Fibroblast of lung (primary cell): ENCODE data around the gene TRAF2. TPM values are rescaled to one million over a fixed set of nuclear protein-coding genes. Genes with fewer than 3 reads are reported as not detected.

Source experiments
- DNase-seq, 2 donors: peaks; one replicate each; pipeline versions ENCODE4 v3.0.0 to v3.0.0-alpha.2; 2010; ENCODE audit warnings: low read depth in 2 of 2
- H2AFZ ChIP-seq: 2 replicates; pipeline ENCODE4 v1.5.1; 2012; ENCODE audit warnings: low read length, control low read depth, inconsistent platforms
- H3K27ac ChIP-seq: 2 replicates; pipeline ENCODE4 v1.5.1; 2011; ENCODE audit warnings: low read length, control low read depth; ENCODE audit not compliant: insufficient read depth
- H3K27me3 ChIP-seq: 2 replicates; pipeline ENCODE4 v1.5.1; 2011; ENCODE audit warnings: mild to moderate bottlenecking, low read length; ENCODE audit not compliant: control insufficient read depth, insufficient read depth
- H3K36me3 ChIP-seq: 2 replicates; pipeline ENCODE4 v1.5.1; 2011; ENCODE audit warnings: low read length; ENCODE audit not compliant: control insufficient read depth, insufficient read depth
- H3K4me1 ChIP-seq: 2 replicates; pipeline ENCODE4 v1.5.1; 2011; ENCODE audit warnings: low read length; ENCODE audit not compliant: control insufficient read depth, insufficient read depth; ENCODE audit errors: extremely low read depth
- H3K4me2 ChIP-seq: 2 replicates; pipeline ENCODE4 v1.5.1; 2011; ENCODE audit warnings: low read length, control low read depth; ENCODE audit not compliant: insufficient read depth; ENCODE audit errors: extremely low read depth
- H3K4me3 ChIP-seq, 4 experiments: fragments of 200-600 bp in 1 of 4; sonication (generic) in 1 of 4; replicated peaks in 1 of 4; 2 replicates each; pipeline ENCODE4 v1.5.1; 2011 to 2016; ENCODE audit warnings: low read length in 4 of 4, low read depth in 3 of 4, mild to moderate bottlenecking in 3 of 4, control low read depth in 2 of 4, inconsistent platforms in 1 of 4, mixed read lengths in 1 of 4; ENCODE audit not compliant: insufficient read depth in 1 of 4; ENCODE audit errors: control extremely low read depth in 1 of 4
- H3K79me2 ChIP-seq: 2 replicates; pipeline ENCODE4 v1.5.1; 2012; ENCODE audit warnings: mild to moderate bottlenecking, low read length, inconsistent platforms; ENCODE audit not compliant: control insufficient read depth, insufficient read depth
- H3K9ac ChIP-seq: 2 replicates; pipeline ENCODE4 v1.5.1; 2011; ENCODE audit warnings: mild to moderate bottlenecking, low read length, control low read depth; ENCODE audit not compliant: insufficient read depth
- H3K9me3 ChIP-seq: 2 replicates; pipeline ENCODE4 v1.5.1; 2012; ENCODE audit warnings: low read depth, low read length; ENCODE audit not compliant: control insufficient read depth, insufficient read depth
- H4K20me1 ChIP-seq: 2 replicates; pipeline ENCODE4 v1.5.1; 2011; ENCODE audit warnings: low read length; ENCODE audit not compliant: control insufficient read depth, insufficient read depth; ENCODE audit errors: extremely low read depth
- CTCF ChIP-seq, 2 donors: IDR thresholded peaks in 1 of 2; conservative IDR thresholded peaks in 1 of 2; 1 replicate in 1 of 2; 2 replicates in 1 of 2; pipeline ENCODE4 v1.5.1; 2011 to 2012; ENCODE audit warnings: low read length in 2 of 2, control low read depth in 1 of 2, inconsistent platforms in 1 of 2, low read depth in 1 of 2, mild to moderate bottlenecking in 1 of 2
- EZH2 ChIP-seq: IDR thresholded peaks from 2 replicates; pipeline ENCODE4 v1.5.1; 2012; ENCODE audit warnings: low read length, control low read depth, mild to moderate bottlenecking; ENCODE audit errors: missing control alignments
- polyA plus RNA-seq, 2 donors: library from polyadenylated mRNA; depleted of rRNA in 1 of 2; stranded (reverse) in 1 of 2; unstranded in 1 of 2; fragments of >200 nt; gene quantifications; 2 replicates each; pipeline ENCODE4 v1.2.1, GENCODE V29; 2011 to 2012; ENCODE audit warnings: missing spikeins in 1 of 2
- total RNA-seq: library from RNA; depleted of rRNA; stranded (reverse); fragments of >200 nt; gene quantifications from 2 replicates; pipeline ENCODE4 v1.2.1, GENCODE V29; 2014

TRAF2 gene
- total and polyA plus RNA-seq, 2 donors (not counting 1 experiment from before 2014, with no cell fraction given): 3.7 to 8.4 TPM

GRCh38 chr9:136944519-136945332 lies 58.4 kb downstream of the TRAF2 start, which contains the start of the genes C8G and FBXW5:
TSS of gene C8G (plus strand) at chr9:136945243. CDS start at chr9:136945321, 78 bp downstream.
TSS of gene FBXW5 (minus strand) at chr9:136944738. CDS start at chr9:136944083, 655 bp downstream.
- H3K4me1 ChIP-seq: peaks cover 2% of the 10 kb centered on the region
- H3K4me2 ChIP-seq: peak within 1 kb of the TSS; percentile 88
- peaks cover 35% of the 10 kb centered on the region for H3K36me3 ChIP-seq
- H4K20me1 ChIP-seq: no peaks in the 10 kb centered on the region
- H3K27ac ChIP-seq: peak within 1 kb of the TSS; percentile 85
- H3K4me3 ChIP-seq: peak within 1 kb of the TSS; percentile 61 to 90 (median 84)
- H3K9ac ChIP-seq: peak within 1 kb of the TSS; percentile 80
- H3K79me2 ChIP-seq: peaks cover 23% of the 10 kb centered on the region
- peak within 1 kb of the TSS; percentile 38 for H2AFZ ChIP-seq
- TF ChIP-seq EZH2 (no peak), CTCF (conservative IDR thresholded peaks at IDR 0.05 in 1 of 2, IDR thresholded peaks at IDR 0.05 in 1 of 2; ENCODE audit: low read depth in 1 of 2, low read length in 2 of 2) (peak; percentile 69 to 71)
- H3K9me3 ChIP-seq: no peaks in the 10 kb centered on the region
- DNase-seq: peak; percentile 87 to 92
- H3K27me3 ChIP-seq: no peaks in the 10 kb centered on the region

GRCh38 chr9:136945333-136946227 lies 59.3 kb downstream of the TRAF2 start:
- peaks cover 2% of the 10 kb centered on the region for H3K4me1 ChIP-seq
- no peak overlapping the region for H3K9ac ChIP-seq
- no peaks in the 10 kb centered on the region for H4K20me1 ChIP-seq
- H3K4me2 ChIP-seq: no peak overlapping the region
- H3K4me3 ChIP-seq: no peak overlapping the region
- peaks cover 22% of the 10 kb centered on the region for H3K79me2 ChIP-seq
- peaks cover 27% of the 10 kb centered on the region for H3K36me3 ChIP-seq
- no peaks in the 10 kb centered on the region for H3K27me3 ChIP-seq
- TF ChIP-seq CTCF (conservative IDR thresholded peaks at IDR 0.05 in 1 of 2, IDR thresholded peaks at IDR 0.05 in 1 of 2; ENCODE audit: low read depth in 1 of 2, low read length in 2 of 2) (no peak), EZH2 (no peak)
- H3K9me3 ChIP-seq: no peaks in the 10 kb centered on the region
- H3K27ac ChIP-seq: no peak overlapping the region
- H2AFZ ChIP-seq: no peak overlapping the region
- no peak for DNase-seq
